Thoracic aorta (tissue), 2 donors: ENCODE results near the gene OR10A3. TPM values are rescaled to one million over a fixed set of nuclear protein-coding genes. Genes with fewer than 3 reads are reported as not detected.

Source experiments
- ATAC-seq: fragments of 150-250 bp; one replicate; pipeline ENCODE4 v1.8.0; 2017; ENCODE audit warnings: low read depth; ENCODE audit not compliant: insufficient number of reproducible peaks, low FRiP score
- DNase-seq: peaks from one replicate; pipeline ENCODE4 v3.0.0-alpha.2; 2020; ENCODE audit warnings: low spot score
- H3K27ac ChIP-seq, 2 donors: fragments of 200-600 bp; sonication (generic); 1 replicate in 1 of 2; 2 replicates in 1 of 2; pipeline ENCODE4 v1.5.1; 2016; ENCODE audit warnings: mild to moderate bottlenecking in 2 of 2, moderate library complexity in 2 of 2
- H3K27me3 ChIP-seq: fragments of 200-600 bp; sonication (generic); replicated peaks from 2 replicates; pipeline ENCODE4 v1.6.0; 2016; ENCODE audit warnings: mild to moderate bottlenecking; ENCODE audit not compliant: insufficient read depth
- H3K36me3 ChIP-seq: fragments of 200-600 bp; sonication (generic); one replicate; pipeline ENCODE4 v1.5.1; 2016
- H3K4me1 ChIP-seq, 2 donors: fragments of 200-600 bp; sonication (generic); 1 replicate in 1 of 2; 2 replicates in 1 of 2; pipeline versions ENCODE4 v1.5.1 to v1.6.0; 2016; ENCODE audit warnings: low read depth in 2 of 2, mild to moderate bottlenecking in 1 of 2; ENCODE audit not compliant: control insufficient read depth in 1 of 2
- H3K4me3 ChIP-seq: fragments of 200-600 bp; sonication (generic); 2 replicates; pipeline ENCODE4 v1.5.1; 2016; ENCODE audit warnings: mild to moderate bottlenecking
- H3K9me3 ChIP-seq: fragments of 200-600 bp; sonication (generic); 2 replicates; pipeline ENCODE4 v1.5.1; 2016
- CTCF ChIP-seq: fragments of 200-600 bp; sonication (generic); IDR thresholded peaks from one replicate; pipeline ENCODE4 v1.5.1; 2019; ENCODE audit warnings: antibody characterized with exemption
- total RNA-seq, 2 donors: library from RNA; depleted of rRNA; stranded (reverse); fragments of >200 nt; gene quantifications; one replicate each; pipeline versions ENCODE4 v1.1.0 to v1.2.3, GENCODE V29; 2016

OR10A3 gene
- total RNA-seq, 2 donors from 2014 or later: not detected

- TF ChIP-seq CTCF: no peak
- no peaks in the 10 kb centered on the region for H3K27me3 ChIP-seq
Measured at GRCh38 chr11:7889985-7890384, 51.5 kb downstream of the OR10A3 start.

More at GRCh38 chr11:7889985-7890384, 51.5 kb downstream of the OR10A3 start:
- H3K36me3 ChIP-seq: no peaks in the 10 kb centered on the region
- no peaks in the 10 kb centered on the region for H3K4me1 ChIP-seq
- no peak overlapping the region for H3K27ac ChIP-seq
- no peak overlapping the region for H3K4me3 ChIP-seq
- ATAC-seq (no peak), DNase-seq (no peak)
- no peaks in the 10 kb centered on the region for H3K9me3 ChIP-seq

Other genes starting within 250 kb of the OR10A3 start
- gene OVCH2, start 235.2 kb downstream of the OR10A3 start, total RNA-seq: 1 to 10 TPM; 1.2 to 1.5 TPM
- gene OR5P2, start 144.8 kb downstream of the OR10A3 start, total RNA-seq: 1 to 10 TPM in 1 of 2 donors, not detected in 1; 1.2 TPM
- 1 to 10 TPM in 1 of 2 donors, not detected in 1; 3.1 TPM for gene OR5P3, start 110.9 kb downstream of the OR10A3 start, total RNA-seq
- gene OR10A6, start 10.4 kb downstream of the OR10A3 start, total RNA-seq: not detected
- gene NLRP10, start 23.7 kb upstream of the OR10A3 start, total RNA-seq: under 1 TPM in 1 of 2 donors, not detected in 1; 0.14 TPM
- 100 to 1,000 TPM; 125 to 166 TPM for gene EIF3F, start 45.6 kb upstream of the OR10A3 start, total RNA-seq
- gene TUB, start 139.5 kb upstream of the OR10A3 start, total RNA-seq: 1 to 10 TPM; 6.9 to 8.9 TPM
- 10 to 100 TPM; 13.1 to 17.7 TPM for gene RIC3, start 227.3 kb upstream of the OR10A3 start, total RNA-seq